ENCODE data around the gene GFRA4.

GFRA4 gene

DNA sequence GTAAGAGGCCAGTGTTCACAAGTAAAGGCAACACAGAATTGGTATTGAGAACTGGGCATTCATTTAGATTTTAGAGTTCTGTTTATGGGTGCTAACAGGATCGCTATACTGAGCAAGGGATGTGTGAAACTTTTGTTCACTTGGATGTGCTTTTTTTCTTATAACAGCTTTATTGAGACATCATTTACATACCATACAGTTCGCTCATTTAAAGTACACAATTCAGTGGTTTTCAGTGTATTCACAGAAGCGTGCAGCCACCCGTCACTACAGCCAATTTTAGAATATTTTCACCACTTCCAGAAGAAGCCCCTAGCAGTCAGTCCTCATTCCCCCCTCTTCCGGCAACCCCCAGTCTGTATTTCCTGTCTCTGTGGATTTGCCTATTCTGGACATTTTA is 48.7 kb downstream of the GFRA4 start:
- DNase-seq, result no peak

DNA sequence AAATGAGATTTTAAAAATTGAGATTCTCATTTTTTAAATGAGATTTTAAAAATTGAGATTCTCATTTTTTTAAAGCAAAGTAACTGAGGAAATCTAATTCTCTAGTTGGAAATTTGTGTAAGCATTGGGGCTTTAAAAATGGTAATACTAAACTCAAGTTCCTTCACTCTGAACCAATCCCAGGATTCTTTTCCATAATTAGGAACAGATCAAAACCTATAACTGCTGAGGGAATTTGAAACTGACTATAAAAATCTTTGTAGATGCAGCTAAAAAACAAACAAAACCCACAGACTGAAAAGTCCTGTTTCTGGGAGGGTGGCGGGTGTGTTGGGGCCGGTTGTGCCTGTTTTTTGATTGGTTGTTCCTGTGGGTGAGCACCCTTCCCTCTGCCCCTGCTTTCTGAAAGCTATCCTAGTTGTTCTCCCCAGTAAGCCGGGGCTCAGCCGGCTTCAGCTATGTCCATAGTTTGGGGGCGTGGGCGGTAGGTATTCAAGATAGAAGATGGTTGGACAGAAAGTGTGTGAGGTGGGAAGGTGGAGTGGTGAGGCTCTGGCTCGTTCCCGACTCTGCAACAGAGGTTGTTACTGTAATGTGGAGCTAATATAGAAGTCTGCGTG is 49.3 kb downstream of the GFRA4 start:
- no peak for DNase-seq

DNA sequence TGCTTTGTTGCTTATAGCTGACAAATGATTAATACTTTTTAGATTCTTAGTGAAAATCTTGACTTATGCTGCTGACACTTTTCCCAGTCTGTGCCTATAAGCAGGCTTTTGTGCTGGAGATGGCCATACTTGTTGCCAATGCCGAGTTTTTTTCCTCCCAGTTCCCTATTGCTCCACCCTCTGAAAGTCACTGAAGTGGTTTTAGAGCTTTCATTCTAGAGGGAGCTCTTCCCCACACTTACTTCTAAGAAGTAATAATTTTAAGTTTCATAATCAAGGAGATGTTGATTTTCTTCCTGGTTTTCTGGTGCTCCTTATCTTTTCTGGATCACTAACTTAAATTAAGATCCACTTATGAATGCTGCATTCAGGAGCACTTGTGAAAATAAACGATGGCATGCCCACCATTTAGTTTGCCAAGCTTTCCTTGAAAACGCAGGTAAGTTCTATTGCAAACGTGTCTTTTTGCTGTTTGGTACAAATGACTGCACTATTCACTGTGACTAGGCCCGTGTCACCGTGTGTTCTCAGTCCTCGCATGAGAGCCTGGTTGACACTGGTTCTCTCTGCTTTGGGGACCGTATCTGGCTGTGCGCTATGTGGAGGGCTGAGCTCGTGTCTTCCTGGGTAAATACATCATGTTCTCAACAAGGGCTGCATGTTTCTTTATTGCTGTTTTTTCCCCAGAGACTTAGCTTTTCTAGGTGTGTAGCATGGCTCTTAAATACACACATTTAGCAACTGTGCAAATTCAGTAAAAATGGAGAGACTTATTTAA is 50.2 kb downstream of the GFRA4 start:
- DNase-seq, result no peak

DNA sequence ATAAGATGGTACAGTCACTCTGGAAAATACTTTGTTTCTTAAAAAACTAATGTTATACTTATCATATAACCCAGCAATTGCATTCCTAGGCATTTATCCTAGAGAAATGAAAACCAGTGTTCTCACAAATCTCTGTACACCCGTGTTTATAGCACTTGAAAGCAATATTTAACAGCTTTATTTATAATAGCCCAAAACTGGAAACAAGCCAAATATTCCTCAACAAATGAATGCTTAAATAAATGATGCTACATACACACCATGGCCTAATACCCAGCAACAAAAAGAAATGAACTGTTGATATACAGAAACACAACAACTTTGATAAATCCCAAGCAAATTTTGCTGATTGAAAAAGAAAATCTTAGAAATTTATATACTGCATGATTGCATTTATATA is 51.3 kb downstream of the GFRA4 start:
- no peak for DNase-seq

Measured in NCI-H345 (cell line).